IMR-90 (cell line): ENCODE data around the gene MRPL17.

Experiments
- CTCF ChIP-seq: conservative IDR thresholded peaks from 2 replicates; pipeline ENCODE4 v1.5.1; 2012; ENCODE audit warnings: mild to moderate bottlenecking, low read depth, low read length, improper control_type of control experiment
- MAFK ChIP-seq: IDR thresholded peaks from 2 replicates; pipeline ENCODE4 v1.6.1; 2012; ENCODE audit warnings: low read depth, low read length, improper control_type of control experiment
- POLR2A ChIP-seq: IDR thresholded peaks from 2 replicates; pipeline ENCODE4 v1.6.1; 2012; ENCODE audit warnings: mild to moderate bottlenecking, low read depth, low read length
- RAD21 ChIP-seq: IDR thresholded peaks from 2 replicates; pipeline ENCODE4 v1.6.1; 2012; ENCODE audit warnings: low read length, improper control_type of control experiment
- RFX5 ChIP-seq: IDR thresholded peaks from 2 replicates; pipeline ENCODE4 v1.8.0; 2012; ENCODE audit warnings: low read depth, mild to moderate bottlenecking, low read length, moderate library complexity
- SMC3 ChIP-seq: fragments of 150-350 bp; IDR thresholded peaks from 2 replicates; pipeline ENCODE4 v1.6.1; 2016; ENCODE audit warnings: low read depth, mild to moderate bottlenecking, antibody characterized with exemption, low read length, moderate library complexity
- TF ChIP-seq, protein P1 (sequence below): fragments of 150-350 bp; IDR thresholded peaks from 2 replicates; pipeline ENCODE4 v1.6.1; 2016; ENCODE audit warnings: low read depth, mild to moderate bottlenecking, low read length, moderate library complexity, borderline replicate concordance

- TF ChIP-seq POLR2A, result no peak
- TF ChIP-seq MAFK, result no peak
- no peak for TF ChIP-seq CTCF
- TF ChIP-seq, protein P1, sequence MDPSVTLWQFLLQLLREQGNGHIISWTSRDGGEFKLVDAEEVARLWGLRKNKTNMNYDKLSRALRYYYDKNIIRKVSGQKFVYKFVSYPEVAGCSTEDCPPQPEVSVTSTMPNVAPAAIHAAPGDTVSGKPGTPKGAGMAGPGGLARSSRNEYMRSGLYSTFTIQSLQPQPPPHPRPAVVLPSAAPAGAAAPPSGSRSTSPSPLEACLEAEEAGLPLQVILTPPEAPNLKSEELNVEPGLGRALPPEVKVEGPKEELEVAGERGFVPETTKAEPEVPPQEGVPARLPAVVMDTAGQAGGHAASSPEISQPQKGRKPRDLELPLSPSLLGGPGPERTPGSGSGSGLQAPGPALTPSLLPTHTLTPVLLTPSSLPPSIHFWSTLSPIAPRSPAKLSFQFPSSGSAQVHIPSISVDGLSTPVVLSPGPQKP, result no peak
- TF ChIP-seq SMC3, result no peak
- no peak for TF ChIP-seq RFX5
- TF ChIP-seq RAD21, result no peak
Measured at GRCh38 chr11:6647836-6648235, 35.3 kb downstream of the MRPL17 start.
